Neural cell (in vitro differentiated cells): ENCODE measurements around the gene PLXDC2. TPM values are rescaled to one million over a fixed set of nuclear protein-coding genes. Genes with fewer than 3 reads are reported as not detected.
"Not testable (repeated sequence)": the region's sequence is repeated elsewhere in the genome, so short reads cannot be mapped to it uniquely, and the experiment has no call there.

Source experiments
- H2AFZ ChIP-seq: fragments of 200-600, 300-800 bp; sonication (generic), shearing (Covaris generic); 2 replicates; pipeline ENCODE4 v1.6.0; 2014; ENCODE audit warnings: low read depth, mild to moderate bottlenecking, antibody characterized with exemption, low read length, moderate library complexity
- H3F3A ChIP-seq: fragments of 200-600 bp; shearing (Covaris generic); 2 replicates; pipeline ENCODE4 v1.6.1; 2016; ENCODE audit warnings: mild to moderate bottlenecking, moderate library complexity, mixed read lengths, antibody characterized with exemption, low read length; ENCODE audit not compliant: insufficient read depth, poor library complexity, severe bottlenecking
- H3K27ac ChIP-seq: fragments of 200-600, 300-800 bp; sonication (generic), shearing (Covaris generic); 2 replicates; pipeline ENCODE4 v1.5.1; 2014; ENCODE audit warnings: mild to moderate bottlenecking, low read length, moderate library complexity
- H3K27me3 ChIP-seq: fragments of 300-800, 200-600 bp; sonication (generic), shearing (Covaris generic); 2 replicates; pipeline ENCODE4 v1.6.0; 2014; ENCODE audit warnings: mild to moderate bottlenecking, low read depth, low read length, moderate library complexity; ENCODE audit not compliant: insufficient read depth
- H3K36me3 ChIP-seq: fragments of 300-800, 200-600 bp; sonication (generic), shearing (Covaris generic); 2 replicates; pipeline ENCODE4 v1.5.1; 2014; ENCODE audit warnings: mild to moderate bottlenecking, antibody characterized with exemption, low read length, moderate library complexity; ENCODE audit not compliant: insufficient read depth
- H3K4me2 ChIP-seq: fragments of 300-800, 200-600 bp; sonication (generic), shearing (Covaris generic); 2 replicates; pipeline ENCODE4 v1.6.0; 2014; ENCODE audit warnings: mild to moderate bottlenecking, low read length
- H3K4me3 ChIP-seq: fragments of 300-800, 200-600 bp; sonication (generic), shearing (Covaris generic); 2 replicates; pipeline ENCODE4 v1.5.1; 2014; ENCODE audit warnings: mild to moderate bottlenecking, low read length, moderate library complexity
- H3K79me2 ChIP-seq: fragments of 200-600 bp; shearing (Covaris generic); replicated peaks from 2 replicates; pipeline ENCODE4 v1.6.0; 2014; ENCODE audit warnings: mild to moderate bottlenecking, low read length, moderate library complexity; ENCODE audit not compliant: insufficient read depth
- H3K9ac ChIP-seq: fragments of 300-800, 200-600 bp; sonication (generic), shearing (Covaris generic); 2 replicates; pipeline ENCODE4 v1.6.1; 2016; ENCODE audit warnings: mild to moderate bottlenecking, low read length, mixed read lengths
- H3K9me2 ChIP-seq: fragments of 200-600 bp; shearing (Covaris generic); 2 replicates; pipeline ENCODE4 v1.6.1; 2016; ENCODE audit warnings: mild to moderate bottlenecking, low read length, mixed read lengths; ENCODE audit not compliant: insufficient read depth
- H3K9me3 ChIP-seq: fragments of 200-600, 300-800 bp; sonication (generic), shearing (Covaris generic); 2 replicates; pipeline ENCODE4 v1.6.1; 2016; ENCODE audit warnings: mild to moderate bottlenecking, mixed run types, low read length, moderate library complexity, mixed read lengths
- H4K20me1 ChIP-seq: fragments of 200-600 bp; shearing (Covaris generic); 2 replicates; pipeline ENCODE4 v1.6.1; 2016; ENCODE audit warnings: mild to moderate bottlenecking, mixed run types; ENCODE audit not compliant: insufficient read depth
- CTCF ChIP-seq: fragments of 450-650 bp; IDR thresholded peaks from 2 replicates; pipeline ENCODE4 v1.5.1; 2014; ENCODE audit warnings: antibody characterized with exemption, mild to moderate bottlenecking, moderate library complexity; ENCODE audit not compliant: poor library complexity, severe bottlenecking
- EP300 ChIP-seq: fragments of 450-650 bp; conservative IDR thresholded peaks from 2 replicates; pipeline ENCODE4 v1.6.1; 2014; ENCODE audit warnings: antibody characterized with exemption, mild to moderate bottlenecking, moderate library complexity; ENCODE audit not compliant: poor library complexity, severe bottlenecking
- EZH2 ChIP-seq: fragments of 200-600, 300-800 bp; shearing (Covaris generic), sonication (generic); IDR thresholded peaks from 2 replicates; pipeline ENCODE4 v1.6.1; 2014; ENCODE audit warnings: antibody characterized with exemption, low read length, borderline replicate concordance, mild to moderate bottlenecking; ENCODE audit not compliant: insufficient read depth, poor library complexity, severe bottlenecking
- MXI1 ChIP-seq: fragments of 450-650 bp; conservative IDR thresholded peaks from 2 replicates; pipeline ENCODE4 v1.6.1; 2014; ENCODE audit warnings: antibody characterized with exemption, mild to moderate bottlenecking; ENCODE audit not compliant: poor library complexity, severe bottlenecking
- POLR2AphosphoS5 ChIP-seq: IDR thresholded peaks from 2 replicates; pipeline ENCODE4 v1.6.1; 2012
- RAD21 ChIP-seq: fragments of 450-650 bp; conservative IDR thresholded peaks from 2 replicates; pipeline ENCODE4 v1.6.1; 2014; ENCODE audit warnings: antibody characterized with exemption, mild to moderate bottlenecking, moderate library complexity
- REST ChIP-seq: IDR thresholded peaks from 2 replicates; pipeline ENCODE4 v1.6.1; 2012; ENCODE audit warnings: borderline replicate concordance
- SMC3 ChIP-seq: fragments of 450-650 bp; conservative IDR thresholded peaks from 2 replicates; pipeline ENCODE4 v1.6.1; 2014; ENCODE audit warnings: antibody characterized with exemption, mild to moderate bottlenecking, moderate library complexity; ENCODE audit not compliant: poor library complexity
- TAF1 ChIP-seq: IDR thresholded peaks from 2 replicates; pipeline ENCODE4 v1.6.1; 2012; ENCODE audit warnings: low read depth
- polyA minus RNA-seq: library from RNA; depleted of rRNA, polyadenylated mRNA; stranded (reverse); fragments of >200 nt; gene quantifications from 2 replicates; pipeline ENCODE4 v1.2.3, GENCODE V29; 2014
- polyA plus RNA-seq: library from polyadenylated mRNA; depleted of rRNA; stranded (reverse); fragments of >200 nt; gene quantifications from 2 replicates; pipeline ENCODE4 v1.2.3, GENCODE V29; 2014

PLXDC2 gene
- polyA plus RNA-seq (2.3 and 3.4 TPM in 2 replicates), polyA minus RNA-seq (16.6 and 18.8 TPM in 2 replicates)

GRCh38 chr10:19816411-19817230 lies at the start of gene PLXDC2:
TSS of gene PLXDC2 (plus strand) at chr10:19816432.
- Histone ChIP-seq H3K9me3 (no peaks in the 10 kb centered on the region), H3K4me2 (peak within 1 kb of the TSS; percentile 77), H3K79me2 (peaks cover 23% of the 10 kb centered on the region), H3K36me3 (no peaks in the 10 kb centered on the region), H3K9ac (peak within 1 kb of the TSS; percentile 65), H3K27ac (no peak within 1 kb of the TSS), H3K27me3 (no peaks in the 10 kb centered on the region), H2AFZ (peak within 1 kb of the TSS; percentile 48), H3F3A (peaks cover 3% of the 10 kb centered on the region), H4K20me1 (no peaks in the 10 kb centered on the region), H3K4me3 (peak within 1 kb of the TSS; percentile 85), H3K9me2 (no peaks in the 10 kb centered on the region)
- TF ChIP-seq SMC3 (peak; percentile 25), TAF1 (peak; percentile 4), RAD21 (peak; percentile 51), MXI1 (peak; percentile 35), EP300 (no peak), REST (no peak)

GRCh38 chr10:19767876-19768275 lies 48.4 kb upstream of the PLXDC2 start:
- Histone ChIP-seq H2AFZ (no peak overlapping the region), H3K79me2 (no peaks in the 10 kb centered on the region), H4K20me1 (no peaks in the 10 kb centered on the region), H3K27ac (no peak overlapping the region), H3K27me3 (no peaks in the 10 kb centered on the region), H3K4me2 (no peak overlapping the region), H3K9me2 (no peaks in the 10 kb centered on the region), H3F3A (no peaks in the 10 kb centered on the region), H3K36me3 (no peaks in the 10 kb centered on the region), H3K9me3 (no peaks in the 10 kb centered on the region), H3K9ac (no peak overlapping the region), H3K4me3 (no peak overlapping the region)
- no peak for TF ChIP-seq CTCF
- TF ChIP-seq SMC3 = no peak
- TF ChIP-seq POLR2AphosphoS5 = no peak
- no peak for TF ChIP-seq MXI1
- no peak for TF ChIP-seq EP300
- no peak for TF ChIP-seq EZH2
- TF ChIP-seq TAF1 = no peak

- H3K79me2 ChIP-seq, H4K20me1 ChIP-seq, H3K27ac ChIP-seq, H3K9ac ChIP-seq, H2AFZ ChIP-seq, H3F3A ChIP-seq, H3K9me3 ChIP-seq, H3K4me2 ChIP-seq, H3K36me3 ChIP-seq, H3K4me3 ChIP-seq, H3K27me3 ChIP-seq, H3K9me2 ChIP-seq: not testable (repeated sequence)
Observed at GRCh38 chr10:19769826-19770225, 46.4 kb upstream of the PLXDC2 start.
